Fibroblast of lung (primary cell): ENCODE results near the gene SERPINA10. TPM values are rescaled to one million over a fixed set of nuclear protein-coding genes. Genes with fewer than 3 reads are reported as not detected.
"Not testable (repeated sequence)": the region's sequence is repeated elsewhere in the genome, so short reads cannot be mapped to it uniquely, and the experiment has no call there.

Source experiments
- DNase-seq, 2 donors: peaks; one replicate each; pipeline versions ENCODE4 v3.0.0 to v3.0.0-alpha.2; 2010; ENCODE audit warnings: low read depth in 2 of 2
- H2AFZ ChIP-seq: 2 replicates; pipeline ENCODE4 v1.5.1; 2012; ENCODE audit warnings: low read length, control low read depth, inconsistent platforms
- H3K27ac ChIP-seq: 2 replicates; pipeline ENCODE4 v1.5.1; 2011; ENCODE audit warnings: low read length, control low read depth; ENCODE audit not compliant: insufficient read depth
- H3K27me3 ChIP-seq: 2 replicates; pipeline ENCODE4 v1.5.1; 2011; ENCODE audit warnings: mild to moderate bottlenecking, low read length; ENCODE audit not compliant: control insufficient read depth, insufficient read depth
- H3K36me3 ChIP-seq: 2 replicates; pipeline ENCODE4 v1.5.1; 2011; ENCODE audit warnings: low read length; ENCODE audit not compliant: control insufficient read depth, insufficient read depth
- H3K4me1 ChIP-seq: 2 replicates; pipeline ENCODE4 v1.5.1; 2011; ENCODE audit warnings: low read length; ENCODE audit not compliant: control insufficient read depth, insufficient read depth; ENCODE audit errors: extremely low read depth
- H3K4me2 ChIP-seq: 2 replicates; pipeline ENCODE4 v1.5.1; 2011; ENCODE audit warnings: low read length, control low read depth; ENCODE audit not compliant: insufficient read depth; ENCODE audit errors: extremely low read depth
- H3K4me3 ChIP-seq, 4 experiments: fragments of 200-600 bp in 1 of 4; sonication (generic) in 1 of 4; replicated peaks in 1 of 4; 2 replicates each; pipeline ENCODE4 v1.5.1; 2011 to 2016; ENCODE audit warnings: low read length in 4 of 4, low read depth in 3 of 4, mild to moderate bottlenecking in 3 of 4, control low read depth in 2 of 4, inconsistent platforms in 1 of 4, mixed read lengths in 1 of 4; ENCODE audit not compliant: insufficient read depth in 1 of 4; ENCODE audit errors: control extremely low read depth in 1 of 4
- H3K79me2 ChIP-seq: 2 replicates; pipeline ENCODE4 v1.5.1; 2012; ENCODE audit warnings: mild to moderate bottlenecking, low read length, inconsistent platforms; ENCODE audit not compliant: control insufficient read depth, insufficient read depth
- H3K9ac ChIP-seq: 2 replicates; pipeline ENCODE4 v1.5.1; 2011; ENCODE audit warnings: mild to moderate bottlenecking, low read length, control low read depth; ENCODE audit not compliant: insufficient read depth
- H3K9me3 ChIP-seq: 2 replicates; pipeline ENCODE4 v1.5.1; 2012; ENCODE audit warnings: low read depth, low read length; ENCODE audit not compliant: control insufficient read depth, insufficient read depth
- H4K20me1 ChIP-seq: 2 replicates; pipeline ENCODE4 v1.5.1; 2011; ENCODE audit warnings: low read length; ENCODE audit not compliant: control insufficient read depth, insufficient read depth; ENCODE audit errors: extremely low read depth
- EZH2 ChIP-seq: IDR thresholded peaks from 2 replicates; pipeline ENCODE4 v1.5.1; 2012; ENCODE audit warnings: low read length, control low read depth, mild to moderate bottlenecking; ENCODE audit errors: missing control alignments
- polyA plus RNA-seq, 2 donors: library from polyadenylated mRNA; depleted of rRNA in 1 of 2; stranded (reverse) in 1 of 2; unstranded in 1 of 2; fragments of >200 nt; gene quantifications; 2 replicates each; pipeline ENCODE4 v1.2.1, GENCODE V29; 2011 to 2012; ENCODE audit warnings: missing spikeins in 1 of 2
- total RNA-seq: library from RNA; depleted of rRNA; stranded (reverse); fragments of >200 nt; gene quantifications from 2 replicates; pipeline ENCODE4 v1.2.1, GENCODE V29; 2014
- TF ChIP-seq, protein P1 (sequence below), 2 donors: IDR thresholded peaks in 1 of 2; conservative IDR thresholded peaks in 1 of 2; 1 replicate in 1 of 2; 2 replicates in 1 of 2; pipeline ENCODE4 v1.5.1; 2011 to 2012; ENCODE audit warnings: low read length in 2 of 2, control low read depth in 1 of 2, inconsistent platforms in 1 of 2, low read depth in 1 of 2, mild to moderate bottlenecking in 1 of 2

Gene SERPINA10
- total and polyA plus RNA-seq, 2 donors (not counting 1 experiment from before 2014, with no cell fraction given) = not detected

DNA sequence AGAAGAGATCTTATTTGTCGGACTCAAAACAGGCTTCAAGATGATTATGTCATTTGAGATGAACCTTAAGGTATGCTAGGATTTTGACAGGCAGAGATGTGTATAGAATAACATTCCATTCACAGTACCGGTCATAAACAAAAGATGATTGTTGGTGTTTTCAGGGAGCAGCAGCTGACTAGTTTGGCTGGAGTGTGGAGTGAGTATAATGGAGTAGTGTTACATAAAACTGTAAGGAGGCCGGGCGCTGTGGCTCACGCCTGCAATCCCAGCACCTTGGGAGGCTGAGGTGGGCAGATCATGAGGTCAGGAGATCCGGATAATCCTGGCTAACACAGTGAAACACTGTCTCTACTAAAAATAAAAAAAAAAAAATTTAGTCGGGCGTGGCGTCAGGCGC is 23.9 kb downstream of the SERPINA10 start:
- no peak for DNase-seq

GRCh38 chr14:94268582-94268981 is 24.5 kb downstream of the SERPINA10 start:
- not testable (repeated sequence) for H3K79me2 ChIP-seq, H3K9me3 ChIP-seq, H3K4me1 ChIP-seq, H3K4me3 ChIP-seq, H3K36me3 ChIP-seq, H2AFZ ChIP-seq, H3K27ac ChIP-seq, H4K20me1 ChIP-seq, H3K4me2 ChIP-seq, H3K27me3 ChIP-seq, H3K9ac ChIP-seq, DNase-seq

More for the DNA sequence above, 23.9 kb downstream of the SERPINA10 start:
- Histone ChIP-seq H3K4me3 (no peak overlapping the region), H3K9me3 (no peaks in the 10 kb centered on the region), H3K4me2 (no peak overlapping the region), H4K20me1 (no peaks in the 10 kb centered on the region), H2AFZ (no peak overlapping the region), H3K79me2 (no peaks in the 10 kb centered on the region), H3K36me3 (no peaks in the 10 kb centered on the region), H3K27me3 (no peaks in the 10 kb centered on the region), H3K4me1 (no peaks in the 10 kb centered on the region), H3K27ac (no peak overlapping the region), H3K9ac (no peak overlapping the region)
- TF ChIP-seq, protein P1, sequence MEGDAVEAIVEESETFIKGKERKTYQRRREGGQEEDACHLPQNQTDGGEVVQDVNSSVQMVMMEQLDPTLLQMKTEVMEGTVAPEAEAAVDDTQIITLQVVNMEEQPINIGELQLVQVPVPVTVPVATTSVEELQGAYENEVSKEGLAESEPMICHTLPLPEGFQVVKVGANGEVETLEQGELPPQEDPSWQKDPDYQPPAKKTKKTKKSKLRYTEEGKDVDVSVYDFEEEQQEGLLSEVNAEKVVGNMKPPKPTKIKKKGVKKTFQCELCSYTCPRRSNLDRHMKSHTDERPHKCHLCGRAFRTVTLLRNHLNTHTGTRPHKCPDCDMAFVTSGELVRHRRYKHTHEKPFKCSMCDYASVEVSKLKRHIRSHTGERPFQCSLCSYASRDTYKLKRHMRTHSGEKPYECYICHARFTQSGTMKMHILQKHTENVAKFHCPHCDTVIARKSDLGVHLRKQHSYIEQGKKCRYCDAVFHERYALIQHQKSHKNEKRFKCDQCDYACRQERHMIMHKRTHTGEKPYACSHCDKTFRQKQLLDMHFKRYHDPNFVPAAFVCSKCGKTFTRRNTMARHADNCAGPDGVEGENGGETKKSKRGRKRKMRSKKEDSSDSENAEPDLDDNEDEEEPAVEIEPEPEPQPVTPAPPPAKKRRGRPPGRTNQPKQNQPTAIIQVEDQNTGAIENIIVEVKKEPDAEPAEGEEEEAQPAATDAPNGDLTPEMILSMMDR (conservative IDR thresholded peaks at IDR 0.05 in 1 of 2, IDR thresholded peaks at IDR 0.05 in 1 of 2; ENCODE audit: low read depth in 1 of 2, low read length in 2 of 2) = no peak
- TF ChIP-seq EZH2 = no peak

DNA sequence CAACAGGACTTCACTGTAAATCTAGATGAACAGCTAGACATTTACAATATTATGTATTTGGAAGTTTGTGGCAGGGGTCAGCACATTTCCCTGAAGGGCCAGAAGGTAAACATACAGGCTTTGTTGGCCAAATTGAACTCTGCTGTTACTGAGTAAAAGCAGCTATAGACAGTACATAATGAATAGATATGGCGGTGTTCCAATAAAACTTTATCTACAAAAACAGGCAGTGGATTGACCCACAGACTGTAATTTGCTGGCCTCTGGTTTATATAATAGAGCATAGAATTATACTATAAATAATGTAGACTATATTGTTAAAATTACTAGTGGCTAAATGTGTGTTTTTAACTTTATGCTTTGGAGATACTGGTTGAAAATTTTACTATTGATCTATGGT is 25.7 kb downstream of the SERPINA10 start:
- Histone ChIP-seq H3K9ac (no peak overlapping the region), H3K4me3 (no peak overlapping the region), H3K36me3 (no peaks in the 10 kb centered on the region), H3K79me2 (no peaks in the 10 kb centered on the region), H4K20me1 (no peaks in the 10 kb centered on the region), H3K9me3 (no peaks in the 10 kb centered on the region), H3K27ac (no peak overlapping the region), H3K4me1 (no peaks in the 10 kb centered on the region), H3K27me3 (no peaks in the 10 kb centered on the region), H2AFZ (no peak overlapping the region), H3K4me2 (no peak overlapping the region)
- no peak for DNase-seq
- TF ChIP-seq, protein P1 (conservative IDR thresholded peaks at IDR 0.05 in 1 of 2, IDR thresholded peaks at IDR 0.05 in 1 of 2; ENCODE audit: low read depth in 1 of 2, low read length in 2 of 2) = no peak
- no peak for TF ChIP-seq EZH2

DNA sequence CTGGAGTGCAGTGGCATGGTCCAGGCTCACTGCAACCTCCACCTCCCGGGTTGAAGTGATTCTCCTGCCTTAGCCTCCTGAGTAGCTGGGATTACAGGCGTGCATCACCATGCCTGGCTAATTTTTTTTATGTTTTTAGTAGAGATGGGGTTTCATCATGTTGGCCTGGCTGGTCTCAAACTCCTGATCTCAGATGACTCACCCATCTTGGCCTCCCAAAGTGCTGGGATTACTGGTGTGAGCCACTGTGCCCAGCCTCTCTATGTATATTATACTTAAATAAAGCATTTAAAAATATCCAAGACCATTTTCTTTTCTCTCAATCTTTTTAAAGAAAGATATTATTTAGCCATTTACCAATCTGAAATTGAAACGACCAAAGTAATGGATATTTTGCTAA is 28.9 kb downstream of the SERPINA10 start:
- H3K4me3 ChIP-seq, H3K27me3 ChIP-seq, H3K27ac ChIP-seq, H3K9ac ChIP-seq, DNase-seq, H4K20me1 ChIP-seq, H3K36me3 ChIP-seq, H2AFZ ChIP-seq, H3K4me1 ChIP-seq, H3K79me2 ChIP-seq, H3K4me2 ChIP-seq, H3K9me3 ChIP-seq: not testable (repeated sequence)
